Cardiac fibroblast (primary cell): ENCODE data around the gene WDR45B.
A peak's percentile ranks its signal among the peaks of the same experiment; 100 is the strongest.
"Not testable (repeated sequence)": the region's sequence is repeated elsewhere in the genome, so short reads cannot be mapped to it uniquely, and the experiment has no call there.

Experiments used
- DNase-seq, 2 donors: peaks; one replicate each; pipeline versions ENCODE4 v3.0.0 to v3.0.0-alpha.2; 2010; ENCODE audit warnings: low read depth in 2 of 2
- H3K4me3 ChIP-seq, 2 donors: replicated peaks in 1 of 2; 1 replicate in 1 of 2; 2 replicates in 1 of 2; pipeline ENCODE4 v1.5.1; 2011; ENCODE audit warnings: low read depth in 2 of 2, low read length in 2 of 2, mild to moderate bottlenecking in 2 of 2, moderate library complexity in 1 of 2
- CTCF ChIP-seq: IDR thresholded peaks from one replicate; pipeline ENCODE4 v1.5.1; 2011; ENCODE audit warnings: low read depth, mild to moderate bottlenecking, low read length, inconsistent platforms

WDR45B gene

GRCh38 chr17:82590881-82591539 lies 57.2 kb downstream of the WDR45B start:
- DNase-seq: no peak
- H3K4me3 ChIP-seq: no peak overlapping the region
- no peak for TF ChIP-seq CTCF

- no peak for TF ChIP-seq CTCF
- no peak for DNase-seq
- no peak overlapping the region for H3K4me3 ChIP-seq
These were observed 58.0 kb downstream of the WDR45B start for GRCh38 chr17:82590216-82590615.

GRCh38 chr17:82589851-82590180 lies 58.4 kb downstream of the WDR45B start:
- no peak for DNase-seq
- TF ChIP-seq CTCF: no peak
- no peak overlapping the region for H3K4me3 ChIP-seq

GRCh38 chr17:82588266-82589175 lies 59.7 kb downstream of the WDR45B start:
- no peak for DNase-seq
- H3K4me3 ChIP-seq: no peak overlapping the region
- TF ChIP-seq CTCF: no peak

GRCh38 chr17:82587234-82588086 lies 60.8 kb downstream of the WDR45B start:
- DNase-seq: no peak
- TF ChIP-seq CTCF: no peak
- no peak overlapping the region for H3K4me3 ChIP-seq

GRCh38 chr17:82586576-82587233 lies 61.5 kb downstream of the WDR45B start:
- no peak overlapping the region for H3K4me3 ChIP-seq
- TF ChIP-seq CTCF: no peak
- no peak for DNase-seq

GRCh38 chr17:82585935-82586575 lies 62.2 kb downstream of the WDR45B start:
- H3K4me3 ChIP-seq: not testable (repeated sequence)
- peak; percentile 50 to 68 for DNase-seq
